ENCODE measurements around the gene STX18.
A peak's percentile ranks its signal among the peaks of the same experiment; 100 is the strongest.

Gene STX18

DNA sequence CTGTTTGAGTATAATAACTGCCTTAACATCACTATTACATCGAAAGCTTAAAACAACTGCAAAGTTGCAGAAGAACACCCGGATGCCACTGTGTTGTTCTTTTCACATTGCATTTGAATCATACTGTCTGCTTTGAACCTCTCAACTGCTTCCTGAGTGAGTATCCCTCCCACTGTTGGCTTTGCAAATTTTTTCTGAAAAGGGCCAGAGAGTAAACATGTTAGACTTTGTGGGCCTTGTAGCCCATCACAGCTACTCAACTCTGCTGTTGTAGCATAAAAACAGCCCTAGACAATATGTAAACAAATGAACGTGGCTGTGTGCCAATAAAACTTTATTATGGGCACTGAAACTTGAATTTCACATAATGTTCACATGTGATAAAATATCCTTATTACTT is 78.9 kb downstream of the STX18 start:
- DNase-seq (ENCODE audit: insufficient read length, low spot score) (no peak), FAIRE-seq (no peak)
- TF ChIP-seq POLR2A (IDR thresholded peaks at IDR 0.05; ENCODE audit: low read depth, low read length), result no peak

GRCh38 chr4:4461850-4462249 is 80.0 kb downstream of the STX18 start:
- TF ChIP-seq POLR2A (IDR thresholded peaks at IDR 0.05; ENCODE audit: low read depth, low read length), result no peak
- DNase-seq (ENCODE audit: insufficient read length, low spot score) (no peak), FAIRE-seq (no peak)

DNA sequence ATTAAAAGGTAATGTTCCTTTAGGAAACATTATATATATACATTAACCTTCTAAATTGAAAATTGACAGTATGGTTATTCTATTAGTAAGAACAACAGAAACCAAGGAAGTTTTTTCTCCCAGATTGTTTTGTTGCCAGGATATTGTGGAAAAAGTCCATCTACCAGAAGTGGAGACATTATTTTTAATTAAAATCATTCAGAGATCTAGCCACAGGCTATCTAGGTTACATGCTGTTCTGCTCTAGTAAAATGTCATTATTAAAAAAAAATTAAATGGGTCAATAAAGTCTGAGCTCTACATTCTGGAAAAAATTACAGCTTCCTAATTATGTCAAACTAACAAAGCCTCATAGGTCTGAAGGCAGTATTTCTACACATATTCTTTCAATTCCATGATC is 80.7 kb downstream of the STX18 start:
- DNase-seq (ENCODE audit: insufficient read length, low spot score), result no peak
- no peak for TF ChIP-seq POLR2A (IDR thresholded peaks at IDR 0.05; ENCODE audit: low read depth, low read length)
- no peak for FAIRE-seq

GRCh38 chr4:4460759-4461158 is 81.1 kb downstream of the STX18 start:
- FAIRE-seq (no peak), DNase-seq (ENCODE audit: insufficient read length, low spot score) (no peak)
- TF ChIP-seq POLR2A (IDR thresholded peaks at IDR 0.05; ENCODE audit: low read depth, low read length), result no peak

- no peak for FAIRE-seq
- TF ChIP-seq POLR2A (IDR thresholded peaks at IDR 0.05; ENCODE audit: low read depth, low read length), result no peak
- no peak for DNase-seq (ENCODE audit: insufficient read length, low spot score)
These were observed 82.7 kb downstream of the STX18 start for GRCh38 chr4:4459181-4459580.

DNA sequence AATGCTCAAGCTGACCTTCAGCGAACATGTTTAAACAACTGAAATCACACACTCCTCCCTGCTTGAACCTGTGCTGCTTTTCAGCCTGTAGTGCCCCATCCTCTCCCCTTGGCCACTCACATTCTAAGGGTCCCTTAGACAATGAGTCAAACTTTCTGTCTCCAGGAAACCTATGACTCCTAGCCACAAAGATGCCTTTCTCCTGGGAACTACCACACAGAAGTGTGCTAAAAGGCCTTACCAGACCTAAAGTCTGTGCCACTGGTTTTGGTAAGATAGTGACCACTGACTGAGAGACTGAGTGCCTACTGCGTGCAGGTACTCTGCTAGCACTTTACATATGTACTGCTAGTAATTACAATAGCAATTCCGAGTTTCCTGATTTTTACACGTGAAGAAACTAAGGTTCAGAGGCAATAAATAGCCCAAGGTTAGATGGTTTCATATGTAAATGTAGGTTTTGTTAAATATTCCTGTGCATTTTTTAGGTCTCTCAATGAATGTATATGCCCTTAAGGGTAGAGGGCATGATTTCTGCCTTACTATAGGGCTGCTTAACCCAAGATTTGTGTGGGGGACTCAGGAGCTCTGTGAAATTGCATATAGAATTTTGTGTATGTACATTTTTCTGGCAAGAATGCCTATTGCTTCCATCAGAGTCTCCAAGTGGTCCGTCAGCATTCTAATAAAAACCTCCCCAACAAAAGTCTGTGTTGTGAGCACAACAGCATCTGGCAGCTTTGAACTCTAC is 83.9 kb downstream of the STX18 start:
- TF ChIP-seq POLR2A (IDR thresholded peaks at IDR 0.05; ENCODE audit: low read depth, low read length), result no peak
- FAIRE-seq, result no peak
- DNase-seq (ENCODE audit: insufficient read length, low spot score), result peak; percentile 10

DNA sequence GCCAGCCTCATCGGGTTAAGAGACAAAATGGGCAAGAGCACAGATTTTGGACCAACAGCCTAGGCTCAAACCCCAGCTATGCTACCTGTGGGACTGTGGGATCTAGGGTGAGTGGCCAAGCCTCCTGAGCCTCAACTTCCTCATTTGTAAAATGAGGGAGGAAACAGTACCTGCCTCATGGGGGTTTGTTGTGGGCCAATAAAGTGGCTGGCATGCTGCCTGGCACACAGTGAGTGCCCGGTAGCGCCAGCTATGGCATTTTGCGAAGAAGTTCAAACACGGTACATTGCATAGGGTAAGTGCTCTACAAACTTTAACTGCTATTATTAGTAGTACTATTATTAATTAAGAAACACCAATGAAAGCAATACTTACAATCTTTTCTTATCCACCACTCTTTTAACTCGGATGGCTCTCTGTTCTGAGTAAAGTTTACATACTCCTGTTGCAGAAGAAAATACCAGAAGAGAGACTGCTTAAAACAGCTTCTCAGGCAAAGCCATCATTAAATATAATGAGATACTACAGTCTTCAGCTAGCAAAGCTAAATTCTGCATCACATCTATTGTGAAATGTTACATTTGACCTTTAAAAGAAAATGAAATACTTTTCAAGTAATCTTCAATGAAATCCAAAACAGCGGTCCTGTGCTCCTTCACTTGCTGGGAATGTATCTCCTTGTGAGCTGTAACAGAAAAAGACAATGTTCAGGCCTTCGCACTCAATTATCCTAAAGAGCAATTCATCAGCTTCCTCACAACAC is 84.9 kb downstream of the STX18 start:
- FAIRE-seq, result no peak
- no peak for TF ChIP-seq POLR2A (IDR thresholded peaks at IDR 0.05; ENCODE audit: low read depth, low read length)
- no peak for DNase-seq (ENCODE audit: insufficient read length, low spot score)

DNA sequence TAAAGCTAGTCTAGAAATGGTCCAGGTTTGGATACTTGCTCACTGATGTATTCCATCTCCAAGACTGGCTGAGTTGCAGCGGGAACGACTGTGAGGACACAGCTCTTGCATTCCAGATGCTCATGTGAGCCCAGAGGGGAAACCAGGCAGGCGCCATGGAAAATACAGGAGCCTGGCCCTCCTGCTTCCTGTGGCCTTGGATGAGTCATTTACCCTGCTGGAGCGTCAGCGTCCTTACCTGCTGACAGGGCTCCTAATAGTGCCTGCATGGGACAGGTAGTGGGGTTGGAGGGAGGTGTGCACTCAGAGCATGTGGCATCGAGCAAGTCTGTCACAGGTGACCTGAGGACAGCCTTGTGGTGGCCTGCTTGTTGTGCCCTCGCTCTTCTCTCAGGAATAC is 85.5 kb downstream of the STX18 start:
- FAIRE-seq (no peak), DNase-seq (ENCODE audit: insufficient read length, low spot score) (no peak)
- no peak for TF ChIP-seq POLR2A (IDR thresholded peaks at IDR 0.05; ENCODE audit: low read depth, low read length)

DNA sequence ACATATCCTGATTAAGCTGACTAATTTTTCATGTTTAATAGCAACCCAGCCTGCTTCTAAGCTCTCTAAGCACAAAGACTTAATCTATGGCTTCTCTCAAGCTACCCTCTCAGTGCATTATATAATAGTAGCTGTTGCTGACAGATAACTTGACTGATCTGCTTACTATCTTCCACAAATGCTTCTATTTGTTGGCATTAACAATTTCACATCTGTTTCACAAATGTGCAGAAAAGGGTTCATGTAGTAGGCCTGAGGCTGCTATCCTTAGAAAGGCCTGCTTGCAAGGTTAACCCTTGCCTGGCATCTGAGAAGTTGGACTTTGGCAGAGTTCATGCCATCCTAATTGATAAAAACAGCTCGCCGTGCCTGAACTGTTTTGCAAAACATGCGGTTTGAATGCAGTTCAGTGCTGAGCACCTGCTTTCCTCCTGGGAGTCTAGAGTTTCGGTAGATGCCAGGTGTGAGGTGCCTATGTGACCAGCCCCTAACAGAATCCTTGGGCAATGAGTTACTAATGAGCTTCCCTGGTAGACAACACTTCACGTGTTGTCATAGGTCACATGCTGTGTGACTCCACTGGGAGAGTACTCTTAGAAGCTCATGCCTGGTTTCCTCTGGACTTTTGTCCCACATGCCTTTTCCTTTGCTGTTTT is 86.5 kb downstream of the STX18 start:
- FAIRE-seq, result no peak
- no peak for TF ChIP-seq POLR2A (IDR thresholded peaks at IDR 0.05; ENCODE audit: low read depth, low read length)
- DNase-seq (ENCODE audit: insufficient read length, low spot score), result no peak

DNA sequence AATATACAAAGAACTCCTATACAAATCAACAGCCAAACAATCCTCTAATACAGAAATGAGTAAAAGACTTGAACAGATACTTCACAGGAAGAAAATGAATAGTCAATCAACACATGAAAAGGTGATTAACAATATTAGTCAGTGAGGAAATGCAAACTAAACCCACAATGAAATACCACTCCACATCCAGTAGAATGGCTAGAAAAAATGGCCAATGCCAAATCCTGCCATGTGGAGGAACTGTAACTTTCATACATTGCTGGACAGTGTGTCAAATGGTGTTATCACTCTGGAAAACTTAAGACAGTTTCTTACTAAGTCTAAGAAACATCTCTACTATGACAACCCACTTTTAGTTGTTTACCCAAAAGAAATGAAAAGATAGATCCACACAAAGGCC is 95.4 kb downstream of the STX18 start:
- no peak for TF ChIP-seq POLR2A (IDR thresholded peaks at IDR 0.05; ENCODE audit: low read depth, low read length)
- no peak for FAIRE-seq
- DNase-seq (ENCODE audit: insufficient read length, low spot score), result no peak

DNA sequence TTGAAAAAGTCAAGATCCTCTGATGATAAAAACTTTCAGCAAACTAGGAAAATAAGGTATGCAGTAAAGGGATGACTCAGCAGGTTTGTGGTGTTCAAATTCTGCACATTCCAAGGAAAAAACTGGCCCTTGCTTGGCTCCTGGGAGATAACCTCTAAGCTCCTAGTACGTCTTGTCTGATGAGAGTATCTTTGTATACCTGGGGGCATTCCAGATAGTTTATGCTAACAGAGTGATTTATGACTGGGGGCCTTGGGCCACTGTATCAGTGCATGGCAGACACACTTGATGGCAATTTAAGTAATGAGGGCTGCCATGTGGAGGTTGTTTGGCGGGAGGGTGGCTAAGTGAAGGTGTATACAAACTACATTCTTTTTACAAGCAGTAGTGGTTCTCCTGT is 98.0 kb downstream of the STX18 start:
- DNase-seq (ENCODE audit: insufficient read length, low spot score), result no peak
- TF ChIP-seq POLR2A (IDR thresholded peaks at IDR 0.05; ENCODE audit: low read depth, low read length), result no peak
- peak; percentile 48 for FAIRE-seq

GRCh38 chr4:4440333-4441061 is 101.4 kb downstream of the STX18 start:
- no peak for DNase-seq (ENCODE audit: insufficient read length, low spot score)
- no peak for FAIRE-seq
- TF ChIP-seq POLR2A (IDR thresholded peaks at IDR 0.05; ENCODE audit: low read depth, low read length), result no peak

DNA sequence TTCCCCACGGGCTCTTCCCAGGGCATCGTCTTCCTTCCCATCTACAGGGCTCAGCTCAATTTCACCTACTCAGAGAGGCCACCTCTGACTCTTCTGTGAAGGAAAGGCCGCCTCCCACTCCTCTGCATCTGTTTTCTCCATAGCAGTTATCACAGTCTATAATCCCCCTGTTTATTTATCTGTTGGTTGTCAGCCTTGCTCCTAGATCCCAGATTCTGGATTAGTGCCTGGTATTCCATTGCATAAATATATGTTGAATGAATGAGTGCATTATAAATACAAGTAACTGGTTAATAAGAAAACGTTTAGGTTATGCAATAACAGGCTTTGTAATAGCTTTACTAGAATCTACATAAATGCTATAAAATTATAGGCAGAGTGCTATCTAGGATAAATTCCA is 102.1 kb downstream of the STX18 start:
- no peak for DNase-seq (ENCODE audit: insufficient read length, low spot score)
- FAIRE-seq, result no peak

DNA sequence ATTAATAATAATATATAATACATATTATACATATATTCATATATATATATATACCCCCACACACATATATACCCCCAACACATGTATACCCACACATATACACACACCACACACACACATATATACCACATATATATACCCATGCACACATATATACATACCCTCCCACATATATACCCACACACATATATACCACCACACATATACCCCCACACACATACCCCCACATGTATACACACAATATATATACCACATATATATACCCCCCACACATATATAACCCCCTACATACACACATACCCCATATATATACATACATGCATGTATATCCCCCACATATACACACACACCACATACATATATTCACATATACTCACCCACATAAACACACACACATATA is 103.0 kb downstream of the STX18 start:
- TF ChIP-seq POLR2A (IDR thresholded peaks at IDR 0.05; ENCODE audit: low read depth, low read length), result no peak
- DNase-seq (ENCODE audit: insufficient read length, low spot score) (no peak), FAIRE-seq (no peak)

More for the DNA sequence above, 102.1 kb downstream of the STX18 start:
- TF ChIP-seq POLR2A (IDR thresholded peaks at IDR 0.05; ENCODE audit: low read depth, low read length), result no peak

Measured in H54 (cell line).